ENCODE results near the gene TCP11L2. TPM values are rescaled to one million over a fixed set of nuclear protein-coding genes. Genes with fewer than 3 reads are reported as not detected.
A peak's percentile ranks its signal among the peaks of the same experiment; 100 is the strongest.

Gene TCP11L2
- total and polyA plus RNA-seq, 2 of the 13 experiments (the other 11 are each of a cell fraction or from before 2014, with no cell fraction given): 4.6 to 24.1 TPM

DNA sequence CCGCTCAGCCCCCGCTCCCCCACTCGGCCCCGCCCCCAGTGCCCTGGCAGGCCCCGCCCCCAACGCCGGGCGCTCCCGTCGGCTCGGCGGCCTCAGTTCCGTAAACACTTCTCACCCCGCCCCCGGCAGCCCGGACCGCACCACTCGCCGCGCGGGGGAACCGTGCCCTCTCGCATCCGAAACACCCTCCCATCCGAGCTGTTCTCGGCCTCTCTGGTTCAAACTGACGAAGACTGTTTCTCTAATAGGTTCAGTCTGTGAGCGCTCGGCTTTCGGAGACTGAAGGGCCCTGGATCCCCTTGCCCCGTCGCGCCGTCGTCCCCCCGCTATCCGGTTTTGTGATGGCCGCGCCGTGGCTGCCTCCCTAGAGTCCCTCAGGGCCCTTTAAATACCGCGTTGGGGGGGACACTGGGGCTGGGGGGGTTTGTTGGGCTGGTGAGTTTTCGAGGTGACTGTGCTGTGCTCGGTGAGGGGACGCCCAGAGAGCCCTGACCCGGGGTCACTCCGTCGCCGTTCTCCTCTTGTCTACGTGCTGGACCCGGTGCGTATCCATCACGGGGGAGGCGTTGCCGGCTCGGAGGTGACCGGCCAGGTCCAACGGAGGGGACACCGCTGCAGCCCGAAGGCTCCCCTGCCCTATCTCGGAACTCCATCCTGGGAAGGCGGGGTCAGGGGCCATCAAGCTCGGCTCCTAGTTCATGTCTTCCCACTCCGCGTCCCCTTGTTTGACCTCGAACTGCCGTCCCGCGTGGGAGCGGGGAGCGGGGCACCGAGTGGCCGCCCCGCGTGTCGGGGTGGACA, at the start of gene TCP11L2 (continued):
- TF ChIP-seq, protein P1, sequence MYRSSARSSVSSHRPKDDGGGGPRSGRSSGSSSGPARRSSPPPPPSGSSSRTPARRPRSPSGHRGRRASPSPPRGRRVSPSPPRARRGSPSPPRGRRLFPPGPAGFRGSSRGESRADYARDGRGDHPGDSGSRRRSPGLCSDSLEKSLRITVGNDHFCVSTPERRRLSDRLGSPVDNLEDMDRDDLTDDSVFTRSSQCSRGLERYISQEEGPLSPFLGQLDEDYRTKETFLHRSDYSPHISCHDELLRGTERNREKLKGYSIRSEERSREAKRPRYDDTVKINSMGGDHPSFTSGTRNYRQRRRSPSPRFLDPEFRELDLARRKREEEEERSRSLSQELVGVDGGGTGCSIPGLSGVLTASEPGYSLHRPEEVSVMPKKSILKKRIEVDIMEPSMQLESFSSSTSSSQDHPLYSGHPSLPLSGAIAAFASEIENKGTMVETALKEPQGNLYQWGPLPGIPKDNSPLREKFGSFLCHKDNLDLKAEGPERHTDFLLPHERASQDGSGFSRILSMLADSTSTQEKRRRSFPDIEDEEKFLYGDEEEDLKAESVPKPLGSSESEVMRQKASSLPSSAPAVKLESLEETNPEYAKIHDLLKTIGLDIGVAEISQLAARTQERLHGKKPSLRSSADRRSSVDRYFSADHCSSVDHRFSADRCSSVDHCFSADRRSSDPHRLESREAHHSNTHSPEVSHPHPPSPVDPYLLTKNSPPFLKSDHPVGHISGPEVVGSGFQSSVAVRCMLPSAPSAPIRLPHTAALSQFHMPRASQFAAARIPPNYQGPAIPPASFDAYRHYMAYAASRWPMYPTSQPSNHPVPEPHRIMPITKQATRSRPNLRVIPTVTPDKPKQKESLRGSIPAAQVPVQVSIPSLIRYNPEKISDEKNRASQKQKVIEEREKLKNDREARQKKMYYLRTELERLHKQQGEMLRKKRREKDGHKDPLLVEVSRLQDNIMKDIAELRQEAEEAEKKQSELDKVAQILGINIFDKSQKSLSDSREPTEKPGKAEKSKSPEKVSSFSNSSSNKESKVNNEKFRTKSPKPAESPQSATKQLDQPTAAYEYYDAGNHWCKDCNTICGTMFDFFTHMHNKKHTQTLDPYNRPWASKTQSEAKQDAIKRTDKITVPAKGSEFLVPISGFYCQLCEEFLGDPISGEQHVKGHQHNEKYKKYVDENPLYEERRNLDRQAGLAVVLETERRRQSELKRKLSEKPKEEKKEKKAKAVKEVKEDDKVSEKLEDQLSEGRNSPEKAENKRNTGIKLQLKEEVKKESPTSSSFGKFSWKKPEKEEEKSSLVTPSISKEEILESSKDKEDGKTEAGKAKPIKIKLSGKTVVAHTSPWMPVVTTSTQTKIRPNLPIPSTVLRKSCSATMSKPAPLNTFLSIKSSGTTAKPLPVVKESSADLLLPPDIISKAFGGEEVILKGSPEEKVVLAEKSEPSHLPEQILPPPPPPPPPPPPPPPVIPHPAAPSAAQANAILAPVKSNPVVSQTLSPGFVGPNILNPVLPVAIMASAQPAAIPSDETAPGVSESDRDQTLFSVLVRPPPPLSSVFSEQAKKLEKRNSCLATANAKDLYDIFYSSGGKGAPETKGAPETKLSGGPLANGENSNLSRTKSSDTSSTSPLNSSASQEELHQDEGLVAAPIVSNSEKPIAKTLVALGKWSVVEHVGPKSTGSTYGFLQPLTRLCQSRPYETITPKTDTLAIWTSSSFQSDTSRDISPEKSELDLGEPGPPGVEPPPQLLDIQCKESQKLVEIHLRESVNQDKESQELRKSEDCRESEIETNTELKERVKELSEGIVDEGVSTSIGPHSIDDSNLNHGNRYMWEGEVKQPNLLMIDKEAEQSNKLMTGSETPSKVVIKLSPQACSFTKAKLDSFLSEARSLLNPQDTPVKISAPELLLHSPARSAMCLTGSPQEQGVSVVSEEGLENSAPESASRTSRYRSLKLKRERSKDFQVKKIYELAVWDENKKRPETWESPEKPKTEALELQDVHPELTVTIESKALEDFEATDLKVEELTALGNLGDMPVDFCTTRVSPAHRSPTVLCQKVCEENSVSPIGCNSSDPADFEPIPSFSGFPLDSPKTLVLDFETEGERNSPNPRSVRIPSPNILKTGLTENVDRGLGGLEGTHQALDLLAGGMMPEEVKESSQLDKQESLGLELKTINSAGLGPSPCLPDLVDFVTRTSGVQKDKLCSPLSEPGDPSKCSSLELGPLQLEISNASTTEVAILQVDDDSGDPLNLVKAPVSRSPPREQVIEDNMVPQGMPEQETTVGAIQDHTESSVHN (CRISPR knock-in tag; IDR thresholded peaks at IDR 0.05): 0 out of 2 replicates have a peak, but pooled peaks have one; percentile 17
- TF ChIP-seq POLR2G (IDR thresholded peaks at IDR 0.05; ENCODE audit: low read depth, low read length) (peak; percentile 53; the same call in 1 of the 2 replicates), WIZ (CRISPR knock-in tag; IDR thresholded peaks at IDR 0.05) (0 out of 2 replicates have a peak, but pooled peaks have one; percentile 8), KLF15 (CRISPR knock-in tag; IDR thresholded peaks at IDR 0.05; ENCODE audit: borderline replicate concordance) (no peak), SMC3 (IDR thresholded peaks at IDR 0.05; ENCODE audit: low read length) (no peak), HDAC1 (CRISPR knock-in tag; IDR thresholded peaks at IDR 0.05) (peak; percentile 45; the same call in 1 of the 2 replicates), KDM6A (CRISPR knock-in tag; IDR thresholded peaks at IDR 0.05; ENCODE audit: low read depth) (no peak), DMAP1 (CRISPR knock-in tag; IDR thresholded peaks at IDR 0.05) (peak; percentile 20; the same call in 1 of the 2 replicates), TAF15 (IDR thresholded peaks at IDR 0.05; ENCODE audit: low read depth, low read length, poor library complexity, severe bottlenecking) (no peak), ZNF788 (CRISPR knock-in tag; IDR thresholded peaks at IDR 0.05; ENCODE audit: borderline replicate concordance) (no peak; the same call in 1 of the 2 replicates), EHMT2 (IDR thresholded peaks at IDR 0.05; ENCODE audit: borderline replicate concordance, low read depth, low read length) (no peak)
- TF ChIP-seq, protein P2, sequence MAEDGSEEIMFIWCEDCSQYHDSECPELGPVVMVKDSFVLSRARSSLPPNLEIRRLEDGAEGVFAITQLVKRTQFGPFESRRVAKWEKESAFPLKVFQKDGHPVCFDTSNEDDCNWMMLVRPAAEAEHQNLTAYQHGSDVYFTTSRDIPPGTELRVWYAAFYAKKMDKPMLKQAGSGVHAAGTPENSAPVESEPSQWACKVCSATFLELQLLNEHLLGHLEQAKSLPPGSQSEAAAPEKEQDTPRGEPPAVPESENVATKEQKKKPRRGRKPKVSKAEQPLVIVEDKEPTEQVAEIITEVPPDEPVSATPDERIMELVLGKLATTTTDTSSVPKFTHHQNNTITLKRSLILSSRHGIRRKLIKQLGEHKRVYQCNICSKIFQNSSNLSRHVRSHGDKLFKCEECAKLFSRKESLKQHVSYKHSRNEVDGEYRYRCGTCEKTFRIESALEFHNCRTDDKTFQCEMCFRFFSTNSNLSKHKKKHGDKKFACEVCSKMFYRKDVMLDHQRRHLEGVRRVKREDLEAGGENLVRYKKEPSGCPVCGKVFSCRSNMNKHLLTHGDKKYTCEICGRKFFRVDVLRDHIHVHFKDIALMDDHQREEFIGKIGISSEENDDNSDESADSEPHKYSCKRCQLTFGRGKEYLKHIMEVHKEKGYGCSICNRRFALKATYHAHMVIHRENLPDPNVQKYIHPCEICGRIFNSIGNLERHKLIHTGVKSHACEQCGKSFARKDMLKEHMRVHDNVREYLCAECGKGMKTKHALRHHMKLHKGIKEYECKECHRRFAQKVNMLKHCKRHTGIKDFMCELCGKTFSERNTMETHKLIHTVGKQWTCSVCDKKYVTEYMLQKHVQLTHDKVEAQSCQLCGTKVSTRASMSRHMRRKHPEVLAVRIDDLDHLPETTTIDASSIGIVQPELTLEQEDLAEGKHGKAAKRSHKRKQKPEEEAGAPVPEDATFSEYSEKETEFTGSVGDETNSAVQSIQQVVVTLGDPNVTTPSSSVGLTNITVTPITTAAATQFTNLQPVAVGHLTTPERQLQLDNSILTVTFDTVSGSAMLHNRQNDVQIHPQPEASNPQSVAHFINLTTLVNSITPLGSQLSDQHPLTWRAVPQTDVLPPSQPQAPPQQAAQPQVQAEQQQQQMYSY (CRISPR knock-in tag; IDR thresholded peaks at IDR 0.05): no peak
- TF ChIP-seq, protein P3, sequence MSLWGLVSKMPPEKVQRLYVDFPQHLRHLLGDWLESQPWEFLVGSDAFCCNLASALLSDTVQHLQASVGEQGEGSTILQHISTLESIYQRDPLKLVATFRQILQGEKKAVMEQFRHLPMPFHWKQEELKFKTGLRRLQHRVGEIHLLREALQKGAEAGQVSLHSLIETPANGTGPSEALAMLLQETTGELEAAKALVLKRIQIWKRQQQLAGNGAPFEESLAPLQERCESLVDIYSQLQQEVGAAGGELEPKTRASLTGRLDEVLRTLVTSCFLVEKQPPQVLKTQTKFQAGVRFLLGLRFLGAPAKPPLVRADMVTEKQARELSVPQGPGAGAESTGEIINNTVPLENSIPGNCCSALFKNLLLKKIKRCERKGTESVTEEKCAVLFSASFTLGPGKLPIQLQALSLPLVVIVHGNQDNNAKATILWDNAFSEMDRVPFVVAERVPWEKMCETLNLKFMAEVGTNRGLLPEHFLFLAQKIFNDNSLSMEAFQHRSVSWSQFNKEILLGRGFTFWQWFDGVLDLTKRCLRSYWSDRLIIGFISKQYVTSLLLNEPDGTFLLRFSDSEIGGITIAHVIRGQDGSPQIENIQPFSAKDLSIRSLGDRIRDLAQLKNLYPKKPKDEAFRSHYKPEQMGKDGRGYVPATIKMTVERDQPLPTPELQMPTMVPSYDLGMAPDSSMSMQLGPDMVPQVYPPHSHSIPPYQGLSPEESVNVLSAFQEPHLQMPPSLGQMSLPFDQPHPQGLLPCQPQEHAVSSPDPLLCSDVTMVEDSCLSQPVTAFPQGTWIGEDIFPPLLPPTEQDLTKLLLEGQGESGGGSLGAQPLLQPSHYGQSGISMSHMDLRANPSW (CRISPR knock-in tag; IDR thresholded peaks at IDR 0.05; ENCODE audit: borderline replicate concordance): no peak
